Fibroblast of lung (primary cell): Measurements from ENCODE around the gene SUPV3L1. TPM values are rescaled to one million over a fixed set of nuclear protein-coding genes. Genes with fewer than 3 reads are reported as not detected.

Experiments used
- DNase-seq, 2 donors: peaks; one replicate each; pipeline versions ENCODE4 v3.0.0 to v3.0.0-alpha.2; 2010; ENCODE audit warnings: low read depth in 2 of 2
- H2AFZ ChIP-seq: 2 replicates; pipeline ENCODE4 v1.5.1; 2012; ENCODE audit warnings: low read length, control low read depth, inconsistent platforms
- H3K27ac ChIP-seq: 2 replicates; pipeline ENCODE4 v1.5.1; 2011; ENCODE audit warnings: low read length, control low read depth; ENCODE audit not compliant: insufficient read depth
- H3K27me3 ChIP-seq: 2 replicates; pipeline ENCODE4 v1.5.1; 2011; ENCODE audit warnings: mild to moderate bottlenecking, low read length; ENCODE audit not compliant: control insufficient read depth, insufficient read depth
- H3K36me3 ChIP-seq: 2 replicates; pipeline ENCODE4 v1.5.1; 2011; ENCODE audit warnings: low read length; ENCODE audit not compliant: control insufficient read depth, insufficient read depth
- H3K4me1 ChIP-seq: 2 replicates; pipeline ENCODE4 v1.5.1; 2011; ENCODE audit warnings: low read length; ENCODE audit not compliant: control insufficient read depth, insufficient read depth; ENCODE audit errors: extremely low read depth
- H3K4me2 ChIP-seq: 2 replicates; pipeline ENCODE4 v1.5.1; 2011; ENCODE audit warnings: low read length, control low read depth; ENCODE audit not compliant: insufficient read depth; ENCODE audit errors: extremely low read depth
- H3K4me3 ChIP-seq, 4 experiments: fragments of 200-600 bp in 1 of 4; sonication (generic) in 1 of 4; replicated peaks in 1 of 4; 2 replicates each; pipeline ENCODE4 v1.5.1; 2011 to 2016; ENCODE audit warnings: low read length in 4 of 4, low read depth in 3 of 4, mild to moderate bottlenecking in 3 of 4, control low read depth in 2 of 4, inconsistent platforms in 1 of 4, mixed read lengths in 1 of 4; ENCODE audit not compliant: insufficient read depth in 1 of 4; ENCODE audit errors: control extremely low read depth in 1 of 4
- H3K79me2 ChIP-seq: 2 replicates; pipeline ENCODE4 v1.5.1; 2012; ENCODE audit warnings: mild to moderate bottlenecking, low read length, inconsistent platforms; ENCODE audit not compliant: control insufficient read depth, insufficient read depth
- H3K9ac ChIP-seq: 2 replicates; pipeline ENCODE4 v1.5.1; 2011; ENCODE audit warnings: mild to moderate bottlenecking, low read length, control low read depth; ENCODE audit not compliant: insufficient read depth
- H3K9me3 ChIP-seq: 2 replicates; pipeline ENCODE4 v1.5.1; 2012; ENCODE audit warnings: low read depth, low read length; ENCODE audit not compliant: control insufficient read depth, insufficient read depth
- H4K20me1 ChIP-seq: 2 replicates; pipeline ENCODE4 v1.5.1; 2011; ENCODE audit warnings: low read length; ENCODE audit not compliant: control insufficient read depth, insufficient read depth; ENCODE audit errors: extremely low read depth
- EZH2 ChIP-seq: IDR thresholded peaks from 2 replicates; pipeline ENCODE4 v1.5.1; 2012; ENCODE audit warnings: low read length, control low read depth, mild to moderate bottlenecking; ENCODE audit errors: missing control alignments
- polyA plus RNA-seq, 2 donors: library from polyadenylated mRNA; depleted of rRNA in 1 of 2; stranded (reverse) in 1 of 2; unstranded in 1 of 2; fragments of >200 nt; gene quantifications; 2 replicates each; pipeline ENCODE4 v1.2.1, GENCODE V29; 2011 to 2012; ENCODE audit warnings: missing spikeins in 1 of 2
- total RNA-seq: library from RNA; depleted of rRNA; stranded (reverse); fragments of >200 nt; gene quantifications from 2 replicates; pipeline ENCODE4 v1.2.1, GENCODE V29; 2014
- TF ChIP-seq, protein P1 (sequence below), 2 donors: IDR thresholded peaks in 1 of 2; conservative IDR thresholded peaks in 1 of 2; 1 replicate in 1 of 2; 2 replicates in 1 of 2; pipeline ENCODE4 v1.5.1; 2011 to 2012; ENCODE audit warnings: low read length in 2 of 2, control low read depth in 1 of 2, inconsistent platforms in 1 of 2, low read depth in 1 of 2, mild to moderate bottlenecking in 1 of 2

SUPV3L1 gene
- total and polyA plus RNA-seq, 2 donors (not counting 1 experiment from before 2014, with no cell fraction given) = 31.8 to 49.5 TPM

DNA sequence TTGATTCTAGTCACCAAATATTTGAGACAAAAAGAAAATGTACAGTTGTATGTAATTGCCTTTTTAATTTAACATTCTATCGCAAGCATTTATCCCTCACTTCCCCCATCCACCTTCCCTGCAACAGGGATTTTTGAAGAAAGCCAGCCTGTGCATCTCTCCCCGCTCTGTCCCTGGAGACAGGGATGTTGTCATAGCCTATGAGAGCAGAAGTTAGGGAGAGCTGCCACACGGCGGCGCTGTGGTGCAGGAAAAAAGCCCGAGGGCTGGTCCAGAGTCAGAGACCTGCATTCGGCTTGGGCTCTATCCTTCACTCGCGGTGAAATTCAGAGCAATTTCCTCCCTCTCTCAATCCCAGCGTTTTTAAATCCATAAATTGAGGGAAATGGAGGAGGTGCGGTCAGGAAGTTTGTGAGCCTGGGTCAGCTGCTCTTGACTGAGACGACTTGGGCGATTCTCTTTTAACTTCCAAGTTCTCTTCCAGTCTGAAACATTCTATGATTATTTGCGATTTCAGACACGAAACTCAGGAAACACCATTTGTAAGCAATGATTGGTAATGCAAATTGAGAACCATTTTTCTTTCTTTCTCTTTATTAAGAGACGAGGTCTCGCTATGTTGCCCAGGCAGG, 57.6 kb downstream of the SUPV3L1 start:
- peak; percentile 44 to 77 for DNase-seq
- H3K9ac ChIP-seq = no peak overlapping the region
- no peaks in the 10 kb centered on the region for H3K79me2 ChIP-seq
- no peaks in the 10 kb centered on the region for H3K9me3 ChIP-seq
- no peak overlapping the region for H3K4me3 ChIP-seq
- no peak overlapping the region for H2AFZ ChIP-seq
- TF ChIP-seq EZH2 = no peak
- TF ChIP-seq, protein P1, sequence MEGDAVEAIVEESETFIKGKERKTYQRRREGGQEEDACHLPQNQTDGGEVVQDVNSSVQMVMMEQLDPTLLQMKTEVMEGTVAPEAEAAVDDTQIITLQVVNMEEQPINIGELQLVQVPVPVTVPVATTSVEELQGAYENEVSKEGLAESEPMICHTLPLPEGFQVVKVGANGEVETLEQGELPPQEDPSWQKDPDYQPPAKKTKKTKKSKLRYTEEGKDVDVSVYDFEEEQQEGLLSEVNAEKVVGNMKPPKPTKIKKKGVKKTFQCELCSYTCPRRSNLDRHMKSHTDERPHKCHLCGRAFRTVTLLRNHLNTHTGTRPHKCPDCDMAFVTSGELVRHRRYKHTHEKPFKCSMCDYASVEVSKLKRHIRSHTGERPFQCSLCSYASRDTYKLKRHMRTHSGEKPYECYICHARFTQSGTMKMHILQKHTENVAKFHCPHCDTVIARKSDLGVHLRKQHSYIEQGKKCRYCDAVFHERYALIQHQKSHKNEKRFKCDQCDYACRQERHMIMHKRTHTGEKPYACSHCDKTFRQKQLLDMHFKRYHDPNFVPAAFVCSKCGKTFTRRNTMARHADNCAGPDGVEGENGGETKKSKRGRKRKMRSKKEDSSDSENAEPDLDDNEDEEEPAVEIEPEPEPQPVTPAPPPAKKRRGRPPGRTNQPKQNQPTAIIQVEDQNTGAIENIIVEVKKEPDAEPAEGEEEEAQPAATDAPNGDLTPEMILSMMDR (conservative IDR thresholded peaks at IDR 0.05 in 1 of 2, IDR thresholded peaks at IDR 0.05 in 1 of 2; ENCODE audit: low read depth in 1 of 2, low read length in 2 of 2) = peak; percentile 96 to 98
- no peaks in the 10 kb centered on the region for H4K20me1 ChIP-seq
- peaks cover 2% of the 10 kb centered on the region for H3K4me1 ChIP-seq
- H3K36me3 ChIP-seq = no peaks in the 10 kb centered on the region
- H3K27me3 ChIP-seq = no peaks in the 10 kb centered on the region
- no peak overlapping the region for H3K27ac ChIP-seq
- H3K4me2 ChIP-seq = no peak overlapping the region

DNA sequence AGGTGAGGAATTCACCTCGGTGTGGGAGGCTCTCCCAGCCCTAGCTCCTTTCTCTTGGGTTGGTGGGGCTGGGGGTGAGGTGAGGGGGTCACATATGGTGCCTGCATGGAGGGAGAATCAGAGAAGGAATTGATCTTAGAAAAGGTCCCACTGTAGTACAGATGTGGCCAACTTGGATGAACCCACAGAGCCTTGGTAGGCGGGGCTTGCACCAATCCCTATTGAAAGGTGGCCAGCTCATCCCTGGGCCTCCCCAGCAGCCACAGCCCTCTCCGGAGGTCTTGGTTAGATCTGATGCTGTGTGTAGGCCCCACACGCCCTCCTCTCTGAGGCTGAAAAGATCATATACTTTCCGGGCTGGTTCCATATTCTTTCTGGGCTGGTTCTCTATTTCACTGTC, 59.1 kb downstream of the SUPV3L1 start:
- Histone ChIP-seq H3K27me3 (no peaks in the 10 kb centered on the region), H3K36me3 (no peaks in the 10 kb centered on the region), H3K4me3 (no peak overlapping the region), H3K4me1 (no peaks in the 10 kb centered on the region), H3K9me3 (no peaks in the 10 kb centered on the region), H3K79me2 (no peaks in the 10 kb centered on the region), H3K9ac (no peak overlapping the region), H2AFZ (no peak overlapping the region), H4K20me1 (no peaks in the 10 kb centered on the region), H3K27ac (no peak overlapping the region), H3K4me2 (no peak overlapping the region)
- DNase-seq = no peak
- TF ChIP-seq EZH2 = no peak

DNA sequence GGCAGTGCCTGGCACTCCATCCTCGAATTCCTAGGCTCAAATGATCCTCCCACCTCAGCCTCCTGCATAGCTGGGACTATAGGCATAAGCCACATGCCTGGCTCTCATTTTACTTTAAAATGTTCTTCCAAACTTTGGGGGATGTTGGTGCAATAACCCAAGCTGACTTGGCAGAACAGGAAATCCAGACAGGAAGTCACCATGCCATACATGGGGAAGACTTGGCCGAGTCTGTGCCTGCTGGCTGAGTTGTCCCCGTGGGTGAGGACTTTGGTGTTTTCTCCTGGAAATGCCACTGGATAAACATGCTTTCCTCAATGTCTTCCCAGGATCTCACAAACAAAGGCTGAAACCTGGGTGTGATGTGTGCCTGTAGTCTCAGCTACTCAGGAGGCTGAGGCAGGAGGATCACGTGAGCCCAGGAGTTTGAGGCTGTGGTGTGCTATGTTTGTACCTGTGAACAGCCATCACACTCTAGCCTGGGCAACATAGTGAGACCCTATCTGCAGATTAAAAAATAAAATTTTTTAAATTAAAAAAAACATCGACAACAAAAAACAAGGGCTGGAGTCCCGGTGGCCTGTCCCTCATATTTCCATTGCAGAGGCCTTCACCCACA, 59.9 kb downstream of the SUPV3L1 start:
- Histone ChIP-seq H2AFZ (no peak overlapping the region), H3K79me2 (no peaks in the 10 kb centered on the region), H3K9me3 (no peaks in the 10 kb centered on the region), H4K20me1 (no peaks in the 10 kb centered on the region), H3K27me3 (no peaks in the 10 kb centered on the region), H3K27ac (no peak overlapping the region), H3K36me3 (no peaks in the 10 kb centered on the region), H3K9ac (no peak overlapping the region), H3K4me3 (no peak overlapping the region), H3K4me2 (no peak overlapping the region), H3K4me1 (no peaks in the 10 kb centered on the region)
- peak; percentile 34 to 36 for DNase-seq
- TF ChIP-seq, protein P1 (conservative IDR thresholded peaks at IDR 0.05 in 1 of 2, IDR thresholded peaks at IDR 0.05 in 1 of 2; ENCODE audit: low read depth in 1 of 2, low read length in 2 of 2) = no peak
- no peak for TF ChIP-seq EZH2
